RPMI7951 (cell line): ENCODE results near the gene SLC25A25. TPM values are rescaled to one million over a fixed set of nuclear protein-coding genes. Genes with fewer than 3 reads are reported as not detected.
A peak's percentile ranks its signal among the peaks of the same experiment; 100 is the strongest.

Source experiments
- DNase-seq: peaks from one replicate; pipeline ENCODE4 v3.0.0-alpha.2; 2012; ENCODE audit warnings: low read depth
- total RNA-seq: library from RNA; depleted of rRNA; stranded (reverse); fragments of >200 nt; shearing (Covaris generic); gene quantifications from 2 replicates; pipeline ENCODE4 v1.2.3, GENCODE V29; 2014

Gene SLC25A25
- total RNA-seq, 1 experiment from 2014 or later: 4.6 TPM

GRCh38 chr9:128096616-128097536 is 28.8 kb downstream of the SLC25A25 start:
- no peak for DNase-seq

- no peak for DNase-seq
These were observed 29.7 kb downstream of the SLC25A25 start for GRCh38 chr9:128097543-128098296.

- peak; percentile 93 for DNase-seq
These were observed 30.5 kb downstream of the SLC25A25 start for GRCh38 chr9:128098297-128099230.

GRCh38 chr9:128099231-128099931 is 31.3 kb downstream of the SLC25A25 start:
- no peak for DNase-seq

- DNase-seq: no peak
These were observed 32.0 kb downstream of the SLC25A25 start for GRCh38 chr9:128099932-128100491.

GRCh38 chr9:128100581-128100980 is 32.5 kb downstream of the SLC25A25 start:
- no peak for DNase-seq

- no peak for DNase-seq
These were observed 33.2 kb downstream of the SLC25A25 start for GRCh38 chr9:128101231-128101661.

- DNase-seq: no peak
These were observed 33.7 kb downstream of the SLC25A25 start for GRCh38 chr9:128101690-128102089.

- no peak for DNase-seq
These were observed 34.2 kb downstream of the SLC25A25 start for GRCh38 chr9:128102196-128102595.

GRCh38 chr9:128102861-128103588 is 35.0 kb downstream of the SLC25A25 start:
- DNase-seq: no peak

GRCh38 chr9:128103589-128103962 is 35.5 kb downstream of the SLC25A25 start:
- DNase-seq: no peak

- DNase-seq: no peak
These were observed 36.2 kb downstream of the SLC25A25 start for GRCh38 chr9:128104171-128104618.

GRCh38 chr9:128105538-128106175 is 37.6 kb downstream of the SLC25A25 start:
- DNase-seq: no peak

- DNase-seq: no peak
These were observed 38.3 kb downstream of the SLC25A25 start for GRCh38 chr9:128106181-128106939.

GRCh38 chr9:128106940-128107467 is 39.0 kb downstream of the SLC25A25 start:
- no peak for DNase-seq

- DNase-seq: no peak
These were observed 39.6 kb downstream of the SLC25A25 start for GRCh38 chr9:128107468-128108268.

GRCh38 chr9:128108269-128109049 is 40.4 kb downstream of the SLC25A25 start:
- DNase-seq: no peak
